GM18907 (cell line): ENCODE results near the gene DLG2.
A peak's percentile ranks its signal among the peaks of the same experiment; 100 is the strongest.

Source experiments
- ATAC-seq: cut with Tn5 transposase; IDR thresholded peaks from one replicate; pipeline ENCODE4 v1.9.1; 2021; ENCODE audit warnings: mild to moderate bottlenecking, moderate library complexity; ENCODE audit not compliant: unreplicated experiment

DLG2 gene

DNA sequence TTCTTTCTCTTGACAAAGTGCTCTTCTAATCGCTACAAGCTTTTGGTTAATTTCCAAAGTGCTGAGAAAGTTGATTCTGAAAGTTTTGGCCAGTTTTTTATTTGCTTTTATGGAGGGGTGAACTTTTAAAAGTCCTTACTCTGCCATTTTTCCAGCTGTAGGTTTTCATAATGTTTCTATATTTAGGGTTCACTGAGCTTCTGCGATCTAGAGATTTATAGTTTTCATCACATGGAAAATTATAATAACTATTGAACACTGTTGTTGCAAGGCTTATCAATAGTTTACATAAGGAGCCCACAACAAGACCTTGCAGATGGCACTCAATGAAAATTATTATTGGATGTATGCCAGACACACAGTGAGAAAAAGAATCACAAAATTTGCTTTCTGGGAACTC, 55.1 kb downstream of the DLG2 start:
- ATAC-seq, result no peak

GRCh38 chr11:85569525-85569924, 57.6 kb downstream of the DLG2 start:
- no peak for ATAC-seq

- ATAC-seq, result no peak
Observed at GRCh38 chr11:85558411-85558810, 68.7 kb downstream of the DLG2 start.

- no peak for ATAC-seq
Observed at GRCh38 chr11:85551881-85552280, 75.3 kb downstream of the DLG2 start.

- no peak for ATAC-seq
Observed at GRCh38 chr11:85541683-85542082, 85.5 kb downstream of the DLG2 start.

DNA sequence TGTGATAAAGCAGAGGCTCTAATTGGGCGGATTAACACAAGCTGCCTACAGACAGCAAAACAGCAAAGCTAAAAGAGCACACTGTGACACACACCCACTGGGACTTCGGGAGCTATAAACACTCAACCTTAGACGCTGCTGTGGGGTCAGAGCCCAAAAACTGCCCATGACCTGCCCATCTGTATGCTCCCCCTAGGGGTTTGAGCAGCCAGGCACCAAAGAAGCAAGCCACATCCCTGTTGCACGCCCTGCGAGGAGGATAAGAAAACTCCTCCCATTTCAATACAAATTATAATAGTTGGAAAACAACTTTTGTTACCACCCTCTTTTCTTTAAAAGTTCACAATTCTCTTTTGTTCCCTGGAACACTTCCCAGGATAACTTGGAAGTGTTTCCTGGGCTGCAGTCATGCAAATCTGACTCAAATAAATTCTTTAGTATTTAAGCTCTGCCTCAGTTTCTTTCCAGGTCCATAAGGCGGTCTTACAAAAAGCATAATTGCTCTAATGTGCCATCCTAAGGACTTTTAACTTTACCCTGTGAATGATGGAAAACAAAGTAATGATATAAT, 86.4 kb downstream of the DLG2 start:
- ATAC-seq, result no peak

- ATAC-seq, result no peak
Observed at GRCh38 chr11:85540181-85540580, 87.0 kb downstream of the DLG2 start.

DNA sequence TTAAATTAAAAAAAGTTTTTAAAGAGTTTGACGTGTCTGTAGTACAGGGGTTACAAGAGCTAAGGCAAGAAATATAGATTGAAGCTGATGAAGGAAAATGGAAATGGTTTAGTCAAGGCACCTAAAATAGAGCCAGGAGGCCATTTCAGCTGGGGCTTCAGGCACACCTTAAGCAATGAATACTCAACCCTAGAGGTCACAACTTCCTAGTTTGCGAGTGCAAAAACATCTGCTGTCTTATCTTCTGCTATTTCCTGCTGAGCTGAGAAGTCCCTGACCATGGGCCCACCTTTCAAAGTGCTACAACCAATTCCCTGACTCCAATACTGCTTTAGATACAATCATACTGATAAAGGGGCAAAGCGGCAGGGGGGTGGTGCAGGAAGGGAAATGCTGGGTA, 87.4 kb downstream of the DLG2 start:
- no peak for ATAC-seq

GRCh38 chr11:85539029-85539689, 88.0 kb downstream of the DLG2 start:
- no peak for ATAC-seq

DNA sequence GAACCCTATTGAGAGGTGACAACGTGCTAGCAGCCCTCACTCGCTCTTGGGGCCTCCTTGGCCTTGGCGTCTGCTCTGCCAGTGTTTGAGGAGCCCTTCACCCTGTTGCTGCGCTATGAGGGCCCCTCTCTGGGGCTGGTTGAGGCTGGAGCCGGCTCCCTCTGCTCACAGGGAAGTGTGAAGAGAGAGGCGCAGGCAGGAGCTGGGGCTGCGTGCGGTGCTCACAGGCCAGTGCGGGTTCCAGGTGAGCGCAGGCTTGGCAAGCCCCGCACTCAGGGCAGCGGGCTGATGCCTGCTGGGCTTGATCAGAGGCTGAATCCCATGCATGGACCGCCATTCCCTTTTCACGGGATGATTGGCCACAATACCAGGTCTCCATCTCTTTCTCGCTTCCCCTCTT, 90.7 kb downstream of the DLG2 start:
- ATAC-seq, result no peak

DNA sequence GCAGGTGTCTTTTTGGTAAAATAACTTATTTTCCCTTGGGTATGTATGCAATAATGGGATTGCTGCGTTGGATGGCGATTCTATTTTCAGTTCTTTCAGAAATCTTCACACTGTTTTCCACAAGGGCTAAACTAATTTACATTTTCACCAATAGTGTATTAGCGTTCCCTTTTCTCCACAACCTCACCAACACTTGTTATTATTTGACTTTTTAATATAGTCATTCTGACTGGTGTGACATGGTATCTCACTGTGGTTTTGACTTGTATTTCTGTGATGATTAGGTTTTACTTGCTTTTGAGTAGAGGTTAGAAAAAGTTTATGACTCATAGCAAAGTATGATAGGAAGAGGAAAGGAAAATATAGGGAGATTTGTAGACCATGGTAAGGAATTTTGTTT, 92.3 kb downstream of the DLG2 start:
- ATAC-seq, result no peak

DNA sequence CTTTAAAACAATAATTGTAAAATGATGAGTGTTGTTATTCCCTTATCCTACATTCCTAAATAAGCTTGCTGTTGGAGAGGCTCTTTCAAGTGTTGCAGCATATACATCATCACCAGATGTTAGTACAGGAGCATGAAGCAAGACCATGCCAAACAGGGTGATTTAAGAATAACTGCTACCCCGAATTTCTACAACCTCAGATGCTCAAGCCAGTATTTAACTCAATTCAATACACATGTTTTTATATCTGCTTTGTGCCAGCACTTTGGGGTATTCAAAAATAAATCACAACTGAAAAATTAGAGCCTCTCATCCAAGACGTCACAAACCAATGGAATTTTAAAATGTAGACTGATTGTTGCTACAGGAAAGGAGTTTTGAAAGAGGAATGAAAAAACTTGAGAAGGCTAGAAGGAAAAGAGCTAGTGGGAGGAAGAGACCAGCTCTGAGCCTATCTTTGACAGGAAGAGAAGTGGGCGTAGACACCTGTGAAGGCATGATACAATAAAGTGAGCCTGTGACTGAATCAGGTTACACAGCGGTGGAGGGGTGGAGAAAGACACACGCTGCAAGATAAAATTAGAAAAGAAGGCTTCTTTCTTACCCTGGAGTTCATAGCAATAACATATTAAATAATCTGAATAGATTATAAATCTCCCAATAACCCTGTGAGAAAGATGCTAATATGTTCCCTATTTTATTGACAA, 95.8 kb downstream of the DLG2 start:
- ATAC-seq, result no peak

DNA sequence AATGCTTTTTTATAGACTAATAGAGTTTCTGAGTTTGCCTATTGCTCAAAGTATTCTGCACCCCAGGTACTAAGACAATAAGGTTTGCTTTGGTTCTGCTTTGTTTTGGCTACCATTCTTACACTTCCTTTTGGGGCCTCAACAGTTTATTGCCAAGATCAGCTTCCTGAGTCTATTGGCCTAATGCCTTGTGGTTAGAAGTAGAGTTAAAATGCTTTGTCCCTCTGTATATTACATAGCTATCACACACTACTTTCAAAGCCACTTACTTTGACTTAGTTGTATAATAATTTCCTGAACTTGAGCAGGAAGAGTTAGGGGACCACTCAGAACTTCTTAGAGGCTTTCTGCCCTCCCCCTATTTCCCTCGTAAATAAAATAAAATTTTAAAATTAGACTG, 96.5 kb downstream of the DLG2 start:
- ATAC-seq, result no peak

- no peak for ATAC-seq
Observed at GRCh38 chr11:85526564-85526963, 100.6 kb downstream of the DLG2 start.

DNA sequence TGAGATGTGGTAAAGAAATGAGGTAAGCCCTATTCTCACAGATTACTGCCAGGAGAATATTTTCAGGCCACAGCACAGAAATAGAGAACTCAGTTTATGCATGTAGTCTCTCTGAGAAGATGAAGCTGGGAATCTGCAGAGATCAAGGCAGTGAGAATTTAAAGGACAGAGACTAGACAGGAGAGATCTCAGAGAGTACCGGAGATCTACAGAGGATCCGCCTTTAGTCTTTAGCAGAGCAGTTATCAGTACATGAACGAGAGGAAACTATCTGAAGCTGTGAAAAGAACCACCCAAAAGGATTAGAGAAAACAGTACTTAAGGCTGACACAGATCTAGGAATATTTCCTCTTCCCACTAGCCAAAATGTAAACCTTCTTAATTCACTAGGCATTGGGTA, 101.5 kb downstream of the DLG2 start:
- no peak for ATAC-seq

GRCh38 chr11:85517272-85517671, 109.9 kb downstream of the DLG2 start:
- ATAC-seq, result no peak

- peak; percentile 59 for ATAC-seq
Observed at GRCh38 chr11:85495918-85496317, 131.2 kb downstream of the DLG2 start.

- ATAC-seq, result no peak
Observed at GRCh38 chr11:85494396-85494795, 132.7 kb downstream of the DLG2 start.

DNA sequence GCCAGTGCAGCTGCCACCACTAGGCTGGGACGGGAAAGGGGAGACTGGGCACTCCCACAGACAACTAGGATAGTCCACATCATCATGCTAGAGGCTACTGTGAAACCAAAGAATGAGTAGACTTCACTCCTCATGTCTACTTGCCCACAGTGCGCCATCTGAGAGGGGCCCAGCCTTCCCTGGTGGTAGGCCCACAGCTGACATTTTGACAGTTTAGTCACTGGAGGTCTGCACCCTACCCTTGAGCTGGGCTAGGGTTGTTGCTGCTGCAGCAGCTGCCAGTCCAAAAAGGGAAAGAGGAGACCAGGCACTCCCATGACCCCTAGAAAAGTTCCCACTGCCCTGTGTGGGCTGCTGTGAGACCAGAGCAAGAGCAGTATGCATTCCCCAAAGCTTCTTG, 141.2 kb downstream of the DLG2 start:
- ATAC-seq, result no peak

DNA sequence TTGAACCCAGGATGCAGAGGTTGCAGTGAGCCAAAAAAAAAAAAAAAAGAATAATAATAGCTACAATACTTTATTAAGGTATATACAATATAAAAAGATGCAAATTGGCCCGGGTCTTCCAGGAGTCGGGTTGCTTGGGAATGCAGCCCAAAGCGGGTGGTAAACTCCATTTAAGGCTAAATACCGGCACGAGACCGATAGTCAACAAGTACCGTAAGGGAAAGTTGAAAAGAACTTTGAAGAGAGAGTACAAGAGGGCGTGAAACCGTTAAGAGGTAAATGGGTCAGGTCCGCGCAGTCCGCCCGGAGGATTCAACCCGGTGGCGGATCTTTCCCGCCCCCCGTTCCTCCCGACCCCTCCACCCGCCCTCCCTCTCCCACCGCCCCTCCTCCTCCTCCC, 143.3 kb downstream of the DLG2 start:
- ATAC-seq, result no peak

DNA sequence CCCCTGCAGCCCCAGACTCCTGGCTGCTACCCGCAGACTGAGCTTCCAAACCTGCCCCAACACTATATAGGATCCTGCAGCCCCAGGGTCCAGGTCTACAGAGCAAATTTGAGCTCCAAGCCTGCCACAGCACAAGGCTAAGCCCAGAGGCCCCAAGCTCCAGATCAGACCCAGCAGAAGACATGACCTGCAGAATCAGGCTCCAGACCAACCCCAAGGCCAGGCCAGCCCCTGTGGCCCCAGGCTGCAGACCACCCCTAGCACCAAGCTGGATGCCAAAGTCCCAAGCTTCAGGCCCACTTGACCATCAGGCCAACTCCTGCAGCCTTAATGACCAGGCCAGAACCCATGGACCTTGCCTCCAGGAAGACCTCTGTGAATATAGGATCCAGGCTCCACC, 145.3 kb downstream of the DLG2 start:
- no peak for ATAC-seq
